ENCODE data around the gene DHRS11. TPM values are rescaled to one million over a fixed set of nuclear protein-coding genes. Genes with fewer than 3 reads are reported as not detected.

DHRS11 gene
- total RNA-seq, 4 donors from 2014 or later = 10.5 to 19.7 (median 16.9) TPM

GRCh38 chr17:36598951-36599401 lies 7.3 kb downstream of the DHRS11 start:
- Histone ChIP-seq H3K4me3 (no peak overlapping the region), H3K27ac (no peak overlapping the region), H3K9me3 (no peaks in the 10 kb centered on the region), H3K4me1 (peaks cover 30% of the 10 kb centered on the region), H3K27me3 (no peaks in the 10 kb centered on the region), H3K36me3 (no peaks in the 10 kb centered on the region)
- WGBS = 98% methylated on average over 8 of the region's 13 CpGs
- DNase-seq (ENCODE audit: low spot score in 2 of 2) = no peak
- no peak for TF ChIP-seq POLR2A (IDR thresholded peaks at IDR 0.05)
- no peak for TF ChIP-seq EP300 (IDR thresholded peaks at IDR 0.05)
- no peak for TF ChIP-seq CTCF (IDR thresholded peaks at IDR 0.05)
- TF ChIP-seq POLR2AphosphoS5 (IDR thresholded peaks at IDR 0.05) = no peak

- no peak for DNase-seq (ENCODE audit: low spot score in 2 of 2)
- Histone ChIP-seq H3K4me3 (no peak overlapping the region), H3K36me3 (no peaks in the 10 kb centered on the region), H3K27me3 (no peaks in the 10 kb centered on the region), H3K4me1 (peaks cover 26% of the 10 kb centered on the region), H3K27ac (no peak overlapping the region), H3K9me3 (no peaks in the 10 kb centered on the region)
- no peak for TF ChIP-seq CTCF (IDR thresholded peaks at IDR 0.05)
- no peak for TF ChIP-seq POLR2AphosphoS5 (IDR thresholded peaks at IDR 0.05)
- TF ChIP-seq EP300 (IDR thresholded peaks at IDR 0.05) = no peak
- TF ChIP-seq POLR2A (IDR thresholded peaks at IDR 0.05) = no peak
- 100% methylated on average over 5 of the region's 11 CpGs for WGBS
Measured at GRCh38 chr17:36599546-36600250, 8.0 kb downstream of the DHRS11 start.

GRCh38 chr17:36600465-36600864 lies 8.8 kb downstream of the DHRS11 start:
- Histone ChIP-seq H3K36me3 (no peaks in the 10 kb centered on the region), H3K27me3 (no peaks in the 10 kb centered on the region), H3K27ac (no peak overlapping the region), H3K4me1 (peaks cover 26% of the 10 kb centered on the region), H3K4me3 (peak overlapping the region; percentile 76), H3K9me3 (no peaks in the 10 kb centered on the region)
- DNase-seq (ENCODE audit: low spot score in 2 of 2) = no peak
- WGBS = 70% methylated on average over 3 of the region's 3 CpGs
- no peak for TF ChIP-seq POLR2A (IDR thresholded peaks at IDR 0.05)
- no peak for TF ChIP-seq EP300 (IDR thresholded peaks at IDR 0.05)
- TF ChIP-seq CTCF (IDR thresholded peaks at IDR 0.05) = no peak
- no peak for TF ChIP-seq POLR2AphosphoS5 (IDR thresholded peaks at IDR 0.05)

GRCh38 chr17:36600936-36601302 lies 9.2 kb downstream of the DHRS11 start:
- Histone ChIP-seq H3K36me3 (no peaks in the 10 kb centered on the region), H3K9me3 (no peaks in the 10 kb centered on the region), H3K4me3 (peak overlapping the region; percentile 76), H3K27me3 (no peaks in the 10 kb centered on the region), H3K4me1 (peaks cover 26% of the 10 kb centered on the region), H3K27ac (peak overlapping the region; percentile 79)
- TF ChIP-seq POLR2A (IDR thresholded peaks at IDR 0.05) (no peak), EP300 (IDR thresholded peaks at IDR 0.05) (no peak), CTCF (IDR thresholded peaks at IDR 0.05) (no peak), POLR2AphosphoS5 (IDR thresholded peaks at IDR 0.05) (no peak)
- no peak for DNase-seq (ENCODE audit: low spot score in 2 of 2)
- WGBS = 15% methylated on average over 10 of the region's 10 CpGs

GRCh38 chr17:36601303-36602029 lies 9.8 kb downstream of the DHRS11 start, which contains the start of gene MRM1:
TSS of gene MRM1 (plus strand) at chr17:36601583. CDS start at chr17:36601811, 228 bp downstream.
- Histone ChIP-seq H3K27me3 (no peaks in the 10 kb centered on the region), H3K4me3 (peak within 1 kb of the TSS; percentile 76), H3K27ac (peak within 1 kb of the TSS; percentile 79), H3K36me3 (no peaks in the 10 kb centered on the region), H3K4me1 (peaks cover 26% of the 10 kb centered on the region), H3K9me3 (no peaks in the 10 kb centered on the region)
- TF ChIP-seq EP300 (IDR thresholded peaks at IDR 0.05) (no peak), POLR2AphosphoS5 (IDR thresholded peaks at IDR 0.05) (peak in 2 of 3 donors; percentile 10 to 29), POLR2A (IDR thresholded peaks at IDR 0.05) (peak in 1 of 2 donors; percentile 29), CTCF (IDR thresholded peaks at IDR 0.05) (no peak)
- peak; percentile 94 to 95 for DNase-seq (ENCODE audit: low spot score in 2 of 2)
- WGBS = under 1% methylated on average over 38 of the region's 60 CpGs
